HG03520 (cell line): ENCODE measurements around the gene PLXNB3.
"Not testable (repeated sequence)": the region's sequence is repeated elsewhere in the genome, so short reads cannot be mapped to it uniquely, and the experiment has no call there.

Experiments
- ATAC-seq: cut with Tn5 transposase; IDR thresholded peaks from one replicate; pipeline ENCODE4 v1.9.1; 2021; ENCODE audit warnings: mild to moderate bottlenecking, moderate library complexity; ENCODE audit not compliant: unreplicated experiment

Gene PLXNB3

DNA sequence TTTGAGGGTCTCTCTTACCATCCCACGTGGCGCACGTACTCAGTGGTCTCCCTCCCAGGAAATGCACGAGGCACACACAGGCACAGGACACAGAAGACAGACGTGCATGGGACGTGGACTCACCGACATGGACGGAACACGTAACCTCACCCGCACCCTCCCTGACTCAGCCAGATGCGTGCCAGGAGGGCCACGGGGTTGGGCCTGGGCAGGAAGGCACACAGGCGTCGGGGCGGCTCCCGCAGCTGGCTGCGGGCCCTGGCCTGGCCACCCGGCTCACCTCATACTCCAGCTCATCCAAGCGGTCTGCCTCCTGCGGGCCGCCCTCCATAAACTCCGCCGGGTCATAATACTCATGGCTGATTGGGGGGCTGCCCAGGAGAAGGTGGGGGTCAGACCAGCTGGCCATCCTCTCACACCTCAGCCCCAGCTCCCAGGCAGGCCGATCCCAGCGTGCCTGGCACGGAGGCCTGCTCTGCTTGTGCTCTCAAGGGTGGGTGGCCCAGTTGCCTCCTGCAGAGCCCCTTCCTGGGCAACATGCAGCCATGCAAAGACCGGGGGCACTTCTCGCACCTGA lies 43.0 kb downstream of the PLXNB3 start:
- no peak for ATAC-seq

GRCh38 chrX:153807976-153808375 lies 43.9 kb downstream of the PLXNB3 start:
- ATAC-seq = no peak

DNA sequence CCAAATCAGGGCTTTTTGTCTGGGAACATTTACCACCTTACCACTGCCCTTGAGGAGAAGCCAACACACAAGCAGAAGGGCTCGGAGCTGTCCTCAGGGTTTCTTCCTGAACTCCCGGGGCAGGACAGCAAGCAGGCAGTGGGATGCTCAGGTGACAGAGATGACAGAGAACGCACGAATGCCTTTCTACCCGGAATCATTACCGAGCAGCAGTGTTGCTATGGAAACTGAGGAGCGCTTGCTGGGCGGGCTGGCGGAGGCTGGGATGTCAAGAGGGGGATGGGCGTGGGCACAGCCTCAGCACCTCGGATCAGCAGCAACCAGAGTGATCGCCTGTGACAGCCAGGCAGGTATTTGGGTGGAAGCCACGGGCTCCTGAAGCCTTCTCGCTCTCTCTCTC lies 48.2 kb downstream of the PLXNB3 start:
- no peak for ATAC-seq

GRCh38 chrX:153813161-153813560 lies 49.1 kb downstream of the PLXNB3 start:
- ATAC-seq = no peak

DNA sequence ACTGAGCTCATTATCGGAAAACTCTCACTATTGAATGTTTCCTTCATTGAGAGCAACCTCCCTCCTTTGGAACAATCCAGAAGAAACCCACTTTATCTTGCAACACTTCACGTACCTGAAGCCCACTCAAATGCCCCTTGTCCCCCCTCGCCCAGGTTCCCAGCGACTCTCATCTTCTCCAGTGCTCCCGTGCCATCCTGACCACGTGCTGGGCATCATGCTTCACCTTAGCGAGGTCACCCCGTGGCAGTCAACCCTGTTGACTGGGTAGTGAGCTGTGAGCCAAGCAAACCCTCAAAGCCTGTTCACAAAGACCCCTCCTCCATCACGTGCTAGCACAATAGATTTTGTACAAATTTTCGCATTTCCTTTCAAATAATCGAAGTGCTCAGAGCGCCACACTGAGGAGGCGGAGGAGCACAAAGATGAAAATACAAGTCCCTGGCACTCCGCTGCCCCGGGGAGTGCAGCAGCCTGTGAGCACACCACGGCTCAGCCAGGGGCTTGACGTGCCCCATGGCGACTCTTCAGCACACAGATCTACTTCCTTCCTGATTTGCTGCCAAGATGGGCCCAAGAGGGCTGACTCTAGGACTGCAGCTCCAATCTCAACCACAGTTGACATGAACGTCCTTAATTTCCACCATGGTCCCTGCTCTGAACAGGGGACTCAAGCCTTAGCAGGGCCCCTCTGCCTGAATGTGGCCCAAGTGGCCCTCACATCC lies 50.7 kb downstream of the PLXNB3 start:
- no peak for ATAC-seq

- no peak for ATAC-seq
These were observed 53.0 kb downstream of the PLXNB3 start for GRCh38 chrX:153816831-153817690.

DNA sequence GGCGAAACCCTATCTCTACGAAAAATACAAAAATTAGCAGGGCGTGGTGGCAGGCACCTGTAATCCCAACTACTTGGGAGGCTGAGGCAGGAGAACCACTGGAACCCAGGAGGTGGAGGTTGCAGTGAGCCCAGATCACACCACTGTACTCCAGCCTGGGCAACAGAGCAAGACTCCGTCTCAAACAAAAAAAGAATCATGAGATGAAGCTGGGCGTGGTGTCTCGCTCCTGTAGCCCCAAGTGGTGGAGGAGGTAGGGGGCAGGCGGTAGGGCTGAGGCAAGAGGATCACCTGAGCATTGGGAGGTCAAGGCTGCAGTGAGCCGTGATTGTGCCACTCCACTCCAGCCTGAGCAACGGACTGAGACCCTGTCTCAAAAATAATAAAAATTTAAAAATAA lies 54.0 kb downstream of the PLXNB3 start:
- ATAC-seq = not testable (repeated sequence)

DNA sequence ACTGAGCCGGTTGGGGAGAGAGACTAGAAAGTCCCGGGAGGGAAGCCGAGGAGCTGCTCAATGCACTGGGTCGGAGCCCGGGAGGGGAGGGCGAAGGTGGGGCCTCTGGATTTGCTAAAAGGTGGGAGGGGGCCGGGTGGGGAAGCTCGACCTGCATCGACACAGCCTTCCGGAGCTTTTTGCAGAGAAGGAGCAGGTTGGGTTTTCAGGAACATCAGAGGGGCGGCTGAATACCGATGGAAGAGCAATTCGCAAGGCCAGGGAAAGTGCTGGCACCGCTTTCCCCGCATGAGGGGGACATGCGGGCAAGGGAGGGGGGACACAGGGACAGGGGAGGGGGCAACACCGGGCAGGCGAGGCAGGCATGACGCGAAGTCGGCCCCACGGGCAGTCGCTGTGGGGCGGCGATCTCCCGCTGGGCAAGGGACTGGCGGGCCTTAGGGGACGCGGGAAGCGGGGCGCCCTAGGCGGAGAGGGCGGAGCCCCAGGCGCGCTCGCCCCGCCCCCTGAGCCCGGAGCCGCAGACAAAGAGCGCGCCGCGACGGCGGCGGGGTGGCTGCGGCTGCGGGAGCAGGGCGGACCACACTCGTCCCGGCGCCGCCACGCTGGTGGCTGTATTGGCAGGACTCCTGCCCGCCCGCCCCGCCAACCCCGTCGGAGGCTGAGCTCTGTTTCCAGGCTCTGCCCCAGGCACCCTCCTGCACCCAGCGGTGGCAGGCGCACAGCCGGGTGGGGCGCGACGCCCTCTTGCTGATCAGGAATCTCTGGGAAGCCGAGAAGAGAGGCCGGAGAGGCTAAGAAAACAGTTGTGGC lies 54.7 kb downstream of the PLXNB3 start:
- ATAC-seq = no peak

DNA sequence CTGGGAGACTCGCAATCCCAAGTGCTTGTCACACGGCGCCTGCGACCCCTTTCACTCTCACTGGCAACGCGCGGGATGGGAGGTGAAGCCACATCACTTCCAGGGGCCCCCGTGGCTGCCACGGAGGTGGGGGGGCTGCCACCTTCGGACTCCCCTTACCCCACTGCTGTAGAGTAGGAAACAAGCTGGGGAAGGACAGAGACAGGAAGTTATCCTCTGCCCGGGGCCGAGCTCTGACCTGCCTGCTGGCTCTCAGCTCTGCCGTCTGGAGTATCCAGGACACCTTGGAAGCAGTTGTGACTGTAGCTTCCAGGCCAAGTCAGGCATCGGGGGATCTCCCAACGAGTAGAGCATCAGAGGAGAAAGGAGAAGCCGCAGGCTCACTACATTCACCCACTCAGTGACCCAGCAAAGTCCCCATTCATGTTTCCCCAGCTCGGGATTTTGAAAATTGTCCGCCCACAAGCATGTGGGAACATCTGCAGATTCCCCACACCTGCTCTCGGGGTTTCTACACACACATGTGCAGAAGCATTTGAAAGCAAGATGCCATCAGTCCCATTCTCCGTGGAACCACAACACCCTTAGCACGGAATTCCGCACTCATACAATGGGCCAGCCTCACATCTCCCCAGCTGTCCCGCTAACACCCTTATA lies 55.5 kb downstream of the PLXNB3 start:
- no peak for ATAC-seq

GRCh38 chrX:153820601-153821000 lies 56.6 kb downstream of the PLXNB3 start:
- ATAC-seq = no peak

GRCh38 chrX:153821066-153821465 lies 57.0 kb downstream of the PLXNB3 start:
- ATAC-seq = no peak

GRCh38 chrX:153824348-153824747 lies 60.3 kb downstream of the PLXNB3 start:
- ATAC-seq = no peak

DNA sequence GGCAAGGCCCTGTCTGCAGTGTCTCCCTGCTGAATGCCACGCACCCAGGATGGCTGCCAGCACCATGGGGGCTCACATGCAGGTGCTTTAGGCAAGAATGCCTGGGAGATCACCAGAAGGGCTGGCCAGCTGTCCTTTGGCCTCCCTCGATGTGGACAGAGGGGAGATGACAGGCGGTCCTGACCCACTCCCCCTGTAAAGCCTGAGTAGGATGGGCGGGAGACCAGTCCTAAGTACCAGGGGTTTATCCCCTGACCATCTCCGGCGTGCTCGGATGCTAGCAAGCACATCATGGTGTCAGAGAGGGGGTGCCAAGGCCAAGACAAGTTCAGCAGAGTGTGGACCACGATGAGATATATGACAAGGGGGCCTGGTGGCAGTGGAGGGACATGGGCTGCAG lies 61.0 kb downstream of the PLXNB3 start:
- no peak for ATAC-seq
